ENCODE data around the gene RBFOX2.

RBFOX2 gene

GRCh38 chr22:35970616-35971455, 57.8 kb downstream of the RBFOX2 start:
- DNase-seq = no peak

GRCh38 chr22:35967046-35967397, 61.6 kb downstream of the RBFOX2 start:
- no peak for DNase-seq

- no peak for DNase-seq
Measured at GRCh38 chr22:35966314-35967045, 62.1 kb downstream of the RBFOX2 start.

GRCh38 chr22:35963237-35963810, 65.3 kb downstream of the RBFOX2 start:
- no peak for DNase-seq

GRCh38 chr22:35961480-35962295, 66.9 kb downstream of the RBFOX2 start:
- peak; percentile 12 for DNase-seq

GRCh38 chr22:35960854-35961253, 67.8 kb downstream of the RBFOX2 start:
- DNase-seq = no peak

- DNase-seq = peak; percentile 60
Measured at GRCh38 chr22:35959121-35959800, 69.4 kb downstream of the RBFOX2 start.

- no peak for DNase-seq
Measured at GRCh38 chr22:35958334-35958733, 70.3 kb downstream of the RBFOX2 start.

GRCh38 chr22:35957589-35957988, 71.0 kb downstream of the RBFOX2 start:
- DNase-seq = no peak

GRCh38 chr22:35956850-35957249, 71.8 kb downstream of the RBFOX2 start:
- DNase-seq = no peak

- no peak for DNase-seq
Measured at GRCh38 chr22:35955546-35955945, 73.1 kb downstream of the RBFOX2 start.

GRCh38 chr22:35952576-35952975, 76.0 kb downstream of the RBFOX2 start:
- no peak for DNase-seq

GRCh38 chr22:35950262-35950661, 78.4 kb downstream of the RBFOX2 start:
- no peak for DNase-seq

GRCh38 chr22:35949243-35949642, 79.4 kb downstream of the RBFOX2 start:
- no peak for DNase-seq

- DNase-seq = no peak
Measured at GRCh38 chr22:35947794-35948425, 80.7 kb downstream of the RBFOX2 start.

- DNase-seq = no peak
Measured at GRCh38 chr22:35944458-35944857, 84.2 kb downstream of the RBFOX2 start.

GRCh38 chr22:35940166-35940565, 88.5 kb downstream of the RBFOX2 start:
- no peak for DNase-seq

- no peak for DNase-seq
Measured at GRCh38 chr22:35938226-35938625, 90.4 kb downstream of the RBFOX2 start.

- no peak for DNase-seq
Measured at GRCh38 chr22:35930933-35931332, 97.7 kb downstream of the RBFOX2 start.

GRCh38 chr22:35928285-35928798, 100.3 kb downstream of the RBFOX2 start:
- DNase-seq = no peak

GRCh38 chr22:35923026-35923425, 105.6 kb downstream of the RBFOX2 start:
- DNase-seq = no peak

GRCh38 chr22:35921777-35922176, 106.8 kb downstream of the RBFOX2 start:
- DNase-seq = no peak

Data from NCI-H1417 treated with DMSO at 0.1 percent for 48 hours (cell line).